Measurements from ENCODE around the gene RAET1G.
"Not testable (repeated sequence)": the region's sequence is repeated elsewhere in the genome, so short reads cannot be mapped to it uniquely, and the experiment has no call there.

The RAET1G gene

DNA sequence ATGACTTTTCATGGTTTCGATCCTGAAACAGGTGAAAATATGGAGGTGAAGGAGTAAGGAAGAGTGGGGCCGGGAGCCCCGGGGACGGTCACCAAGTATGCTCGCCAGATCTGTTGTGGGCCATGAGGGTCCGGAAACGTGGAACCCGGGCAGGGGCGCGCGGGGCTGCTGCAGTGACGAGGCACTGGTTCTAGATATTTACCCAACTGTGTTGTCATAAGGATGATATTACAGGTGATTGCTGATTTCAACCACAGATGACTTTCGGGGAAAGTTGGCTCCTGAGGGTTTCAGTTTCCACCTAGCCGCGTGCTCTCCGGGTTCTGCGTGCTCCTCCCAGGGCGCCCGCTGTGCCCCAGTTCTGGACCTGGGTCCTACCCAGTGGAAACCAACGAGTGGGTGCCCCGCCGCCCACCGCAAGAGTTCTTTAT, 12.2 kb downstream of the RAET1G start:
- no peak for TF ChIP-seq CTCF (IDR thresholded peaks at IDR 0.05; ENCODE audit: control insufficient read depth, insufficient read depth, low read depth, low read length, missing control alignments)
- H3K4me3 ChIP-seq (ENCODE audit: control insufficient read depth, low read depth, low read length): no peak overlapping the region
- no peak for DNase-seq (ENCODE audit: low read depth)

DNA sequence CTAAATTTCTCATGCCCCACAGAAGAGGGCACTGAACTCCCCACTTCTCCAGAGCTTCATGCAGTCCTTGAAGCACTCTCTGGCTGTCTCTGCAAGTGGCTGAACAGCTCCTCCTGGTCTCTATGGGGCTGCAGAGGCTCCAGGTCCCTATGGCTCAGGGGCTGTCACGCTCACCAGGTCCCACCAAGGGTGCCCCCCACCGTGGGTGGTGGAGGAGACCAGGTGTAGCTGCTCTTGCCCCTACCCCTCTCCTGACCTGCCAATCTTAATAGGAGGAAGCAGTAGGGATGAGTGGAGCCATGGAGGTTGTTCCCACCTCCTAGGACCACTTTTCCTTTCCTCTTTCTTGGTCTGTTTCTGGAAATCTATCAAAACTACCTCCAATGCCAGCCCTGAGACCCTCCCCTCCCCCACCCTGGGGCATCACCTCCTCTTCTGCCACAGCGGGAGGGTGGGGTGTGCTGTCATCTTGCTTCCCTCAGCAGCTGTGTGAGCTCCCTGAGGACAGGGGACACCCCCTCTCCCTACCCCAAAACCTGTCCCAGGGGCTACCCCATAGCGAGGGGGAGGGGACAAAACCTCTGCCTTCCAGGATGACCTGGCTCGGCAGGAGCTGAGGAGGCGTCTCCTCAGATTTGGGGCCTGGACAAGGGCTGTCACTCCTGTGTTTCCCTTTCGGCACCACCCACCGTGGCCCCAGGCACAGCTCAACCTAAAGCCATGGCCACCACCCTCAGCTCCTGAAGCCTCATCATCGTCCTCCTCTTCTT, 13.0 kb downstream of the RAET1G start:
- no peak overlapping the region for H3K4me3 ChIP-seq (ENCODE audit: control insufficient read depth, low read depth, low read length)
- no peak for TF ChIP-seq CTCF (IDR thresholded peaks at IDR 0.05; ENCODE audit: control insufficient read depth, insufficient read depth, low read depth, low read length, missing control alignments)
- DNase-seq (ENCODE audit: low read depth): no peak

DNA sequence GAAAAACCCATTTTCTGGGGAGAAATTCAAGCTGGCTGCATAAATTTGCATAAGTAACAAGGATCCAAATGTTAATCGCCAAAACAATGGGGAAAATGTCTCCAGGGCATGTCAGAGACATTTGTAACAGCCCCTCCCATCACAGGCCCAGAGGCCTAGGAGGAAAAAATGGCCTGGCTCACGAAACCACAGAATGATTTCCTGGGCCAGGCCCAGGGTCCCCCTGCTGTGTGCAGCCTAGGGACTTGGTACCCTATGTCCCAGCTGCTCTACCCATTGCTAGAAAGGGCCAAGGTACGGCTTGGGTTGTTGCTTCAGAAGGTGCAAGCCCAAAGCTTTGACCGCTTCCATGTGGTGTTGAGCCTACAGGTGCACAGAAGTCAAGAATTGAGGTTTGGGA, 14.4 kb downstream of the RAET1G start:
- not testable (repeated sequence) for DNase-seq (ENCODE audit: low read depth); H3K4me3 ChIP-seq (ENCODE audit: control insufficient read depth, low read depth, low read length)

DNA sequence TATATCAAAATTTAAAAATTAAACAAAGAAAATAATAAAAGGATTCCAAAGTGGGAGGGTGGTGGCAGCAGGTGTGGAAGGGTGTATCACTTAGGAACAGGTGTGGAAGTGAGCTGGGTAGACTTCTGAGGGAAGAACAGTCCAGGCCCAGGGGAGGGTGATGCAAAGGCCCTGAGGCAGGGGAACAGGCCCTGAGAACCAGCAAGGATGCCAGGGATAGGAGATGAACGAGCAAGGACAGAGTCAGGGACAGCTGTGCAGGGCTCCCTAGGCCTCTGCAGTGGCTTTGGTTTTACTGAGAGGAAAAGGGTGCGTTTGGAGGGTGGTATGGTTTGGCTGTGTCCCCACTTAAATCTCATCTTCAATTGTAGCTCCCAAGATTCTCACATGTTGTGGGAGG, 15.6 kb downstream of the RAET1G start:
- no peak for TF ChIP-seq CTCF (IDR thresholded peaks at IDR 0.05; ENCODE audit: control insufficient read depth, insufficient read depth, low read depth, low read length, missing control alignments)
- H3K4me3 ChIP-seq (ENCODE audit: control insufficient read depth, low read depth, low read length): no peak overlapping the region
- no peak for DNase-seq (ENCODE audit: low read depth)

DNA sequence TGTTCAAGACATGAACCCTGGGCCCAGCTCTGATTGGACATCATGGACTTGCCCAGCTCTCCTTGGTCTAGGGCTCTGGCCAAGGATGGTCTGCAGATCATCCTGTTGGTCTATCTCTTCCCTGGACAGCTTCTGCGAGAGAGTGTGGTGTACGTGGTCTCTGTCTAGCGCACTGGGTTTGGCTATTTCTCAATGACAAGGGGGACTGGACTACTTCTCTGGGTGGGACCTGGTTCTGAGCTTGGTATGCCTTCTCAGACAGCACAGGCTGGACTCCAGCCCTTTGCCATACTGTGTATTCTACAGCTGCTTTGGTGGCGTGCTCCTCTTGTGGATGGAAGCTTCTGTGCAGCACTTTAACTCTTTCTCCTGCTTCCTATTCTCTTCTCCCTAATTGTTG, 16.5 kb downstream of the RAET1G start:
- no peak for TF ChIP-seq CTCF (IDR thresholded peaks at IDR 0.05; ENCODE audit: control insufficient read depth, insufficient read depth, low read depth, low read length, missing control alignments)
- no peak overlapping the region for H3K4me3 ChIP-seq (ENCODE audit: control insufficient read depth, low read depth, low read length)
- DNase-seq (ENCODE audit: low read depth): no peak

- TF ChIP-seq CTCF (IDR thresholded peaks at IDR 0.05; ENCODE audit: control insufficient read depth, insufficient read depth, low read depth, low read length, missing control alignments): no peak
- H3K4me3 ChIP-seq (ENCODE audit: control insufficient read depth, low read depth, low read length): no peak overlapping the region
- no peak for DNase-seq (ENCODE audit: low read depth)
Measured at GRCh38 chr6:149905911-149906371, 17.0 kb downstream of the RAET1G start.

GRCh38 chr6:149905371-149905910, 17.5 kb downstream of the RAET1G start:
- no peak for TF ChIP-seq CTCF (IDR thresholded peaks at IDR 0.05; ENCODE audit: control insufficient read depth, insufficient read depth, low read depth, low read length, missing control alignments)
- DNase-seq (ENCODE audit: low read depth): no peak
- H3K4me3 ChIP-seq (ENCODE audit: control insufficient read depth, low read depth, low read length): no peak overlapping the region

Measured in AG09309 (cell line).